ENCODE measurements around the gene RACGAP1.
"Not testable (repeated sequence)": the region's sequence is repeated elsewhere in the genome, so short reads cannot be mapped to it uniquely, and the experiment has no call there.

Gene RACGAP1

GRCh38 chr12:50055831-50056638 lies 30.7 kb upstream of the RACGAP1 start:
- DNase-seq = peak; percentile 64

GRCh38 chr12:50053583-50053982 lies 28.3 kb upstream of the RACGAP1 start:
- no peak for DNase-seq

- DNase-seq = no peak
Measured at GRCh38 chr12:50052964-50053363, 27.7 kb upstream of the RACGAP1 start.

GRCh38 chr12:50052544-50052943 lies 27.2 kb upstream of the RACGAP1 start:
- no peak for DNase-seq

- no peak for DNase-seq
Measured at GRCh38 chr12:50051101-50051806, 26.0 kb upstream of the RACGAP1 start.

- peak; percentile 95 for DNase-seq
Measured at GRCh38 chr12:50050410-50051098, 25.3 kb upstream of the RACGAP1 start.

GRCh38 chr12:50050119-50050385 lies 24.8 kb upstream of the RACGAP1 start:
- no peak for DNase-seq

GRCh38 chr12:50049254-50050118 lies 24.2 kb upstream of the RACGAP1 start:
- DNase-seq = no peak

- peak; percentile 84 for DNase-seq
Measured at GRCh38 chr12:50047693-50048250, 22.5 kb upstream of the RACGAP1 start.

- no peak for DNase-seq
Measured at GRCh38 chr12:50043854-50044253, 18.6 kb upstream of the RACGAP1 start.

- DNase-seq = no peak
Measured at GRCh38 chr12:50043308-50043707, 18.0 kb upstream of the RACGAP1 start.

- DNase-seq = no peak
Measured at GRCh38 chr12:50042693-50043092, 17.4 kb upstream of the RACGAP1 start.

GRCh38 chr12:50041962-50042361 lies 16.7 kb upstream of the RACGAP1 start:
- no peak for DNase-seq

- no peak for DNase-seq
Measured at GRCh38 chr12:50041062-50041860, 16.0 kb upstream of the RACGAP1 start.

GRCh38 chr12:50040657-50041056 lies 15.4 kb upstream of the RACGAP1 start:
- no peak for DNase-seq

GRCh38 chr12:50039151-50039835 lies 14.0 kb upstream of the RACGAP1 start:
- DNase-seq = peak; percentile 87

GRCh38 chr12:50038336-50038735 lies 13.0 kb upstream of the RACGAP1 start:
- no peak for DNase-seq

- DNase-seq = no peak
Measured at GRCh38 chr12:50032854-50033581, 7.7 kb upstream of the RACGAP1 start.

GRCh38 chr12:50032515-50032853 lies 7.2 kb upstream of the RACGAP1 start:
- no peak for DNase-seq

- not testable (repeated sequence) for DNase-seq
Measured at GRCh38 chr12:50030449-50030848, 5.2 kb upstream of the RACGAP1 start.

- DNase-seq = no peak
Measured at GRCh38 chr12:50026691-50027090, 1.4 kb upstream of the RACGAP1 start.

All from hematopoietic multipotent progenitor cell treated with erythropoietin and hydrocortisone succinate and interleukin-3 and kit ligand, for 8 days (in vitro differentiated cells).